Measurements from ENCODE around the gene MEGF6. TPM values are rescaled to one million over a fixed set of nuclear protein-coding genes. Genes with fewer than 3 reads are reported as not detected.
A peak's percentile ranks its signal among the peaks of the same experiment; 100 is the strongest.

Gene MEGF6
- total and polyA plus RNA-seq, 9 donors = 7.7 to 26.7 (median 15.3) TPM

GRCh38 chr1:3453891-3454810 lies 157.2 kb downstream of the MEGF6 start, which contains the start of gene ARHGEF16:
Gene ARHGEF16 (plus strand): TSS chr1:3454665. CDS start chr1:3463085, 8,420 bp downstream.
- 4% methylated on average over 81 of the region's 84 CpGs for WGBS (ENCODE audit: insufficient coverage)
- peak; percentile 34 for DNase-seq
- Histone ChIP-seq H3K36me3 (ENCODE audit: control insufficient read depth, insufficient read depth, low read length) (no peaks in the 10 kb centered on the region), H3K9me3 (replicated peaks; ENCODE audit: control insufficient read depth, low read depth, low read length) (no peaks in the 10 kb centered on the region), H3K27ac (ENCODE audit: low read length) (no peak within 1 kb of the TSS), H3K27me3 (ENCODE audit: control insufficient read depth, insufficient read depth, low read length) (peaks cover 20% of the 10 kb centered on the region), H3K4me3 (ENCODE audit: low read length) (peak within 1 kb of the TSS; percentile 5), H3K4me1 (ENCODE audit: control insufficient read depth, insufficient read depth, low read length) (peaks cover 38% of the 10 kb centered on the region)

- H3K4me1 ChIP-seq (ENCODE audit: control insufficient read depth, insufficient read depth, low read length) = peaks cover 30% of the 10 kb centered on the region
- H3K4me3 ChIP-seq (ENCODE audit: low read length) = no peak overlapping the region
- H3K27me3 ChIP-seq (ENCODE audit: control insufficient read depth, insufficient read depth, low read length) = peaks cover 20% of the 10 kb centered on the region
- H3K9me3 ChIP-seq (replicated peaks; ENCODE audit: control insufficient read depth, low read depth, low read length) = no peaks in the 10 kb centered on the region
- 36% methylated on average over 14 of the region's 18 CpGs for WGBS (ENCODE audit: insufficient coverage)
- DNase-seq = peak; percentile 63
- H3K27ac ChIP-seq (ENCODE audit: low read length) = no peak overlapping the region
- H3K36me3 ChIP-seq (ENCODE audit: control insufficient read depth, insufficient read depth, low read length) = no peaks in the 10 kb centered on the region
These were observed 158.0 kb downstream of the MEGF6 start for GRCh38 chr1:3453203-3453761.

- peaks cover 20% of the 10 kb centered on the region for H3K27me3 ChIP-seq (ENCODE audit: control insufficient read depth, insufficient read depth, low read length)
- no peaks in the 10 kb centered on the region for H3K9me3 ChIP-seq (replicated peaks; ENCODE audit: control insufficient read depth, low read depth, low read length)
- WGBS (ENCODE audit: insufficient coverage) = 55% methylated on average over 5 of the region's 5 CpGs
- peaks cover 26% of the 10 kb centered on the region for H3K4me1 ChIP-seq (ENCODE audit: control insufficient read depth, insufficient read depth, low read length)
- H3K4me3 ChIP-seq (ENCODE audit: low read length) = no peak overlapping the region
- no peak for DNase-seq
- H3K36me3 ChIP-seq (ENCODE audit: control insufficient read depth, insufficient read depth, low read length) = no peaks in the 10 kb centered on the region
- no peak overlapping the region for H3K27ac ChIP-seq (ENCODE audit: low read length)
These were observed 158.5 kb downstream of the MEGF6 start for GRCh38 chr1:3452866-3453175.

GRCh38 chr1:3451994-3452865 lies 159.1 kb downstream of the MEGF6 start:
- Histone ChIP-seq H3K4me3 (ENCODE audit: low read length) (no peak overlapping the region), H3K36me3 (ENCODE audit: control insufficient read depth, insufficient read depth, low read length) (no peaks in the 10 kb centered on the region), H3K9me3 (replicated peaks; ENCODE audit: control insufficient read depth, low read depth, low read length) (no peaks in the 10 kb centered on the region), H3K27ac (ENCODE audit: low read length) (no peak overlapping the region), H3K4me1 (ENCODE audit: control insufficient read depth, insufficient read depth, low read length) (peaks cover 20% of the 10 kb centered on the region), H3K27me3 (ENCODE audit: control insufficient read depth, insufficient read depth, low read length) (peaks cover 20% of the 10 kb centered on the region)
- no peak for DNase-seq
- WGBS (ENCODE audit: insufficient coverage) = 79% methylated on average over 14 of the region's 23 CpGs

- H3K4me3 ChIP-seq (ENCODE audit: low read length) = no peak overlapping the region
- peaks cover 20% of the 10 kb centered on the region for H3K27me3 ChIP-seq (ENCODE audit: control insufficient read depth, insufficient read depth, low read length)
- H3K36me3 ChIP-seq (ENCODE audit: control insufficient read depth, insufficient read depth, low read length) = no peaks in the 10 kb centered on the region
- peaks cover 13% of the 10 kb centered on the region for H3K4me1 ChIP-seq (ENCODE audit: control insufficient read depth, insufficient read depth, low read length)
- DNase-seq = no peak
- H3K27ac ChIP-seq (ENCODE audit: low read length) = no peak overlapping the region
- no peaks in the 10 kb centered on the region for H3K9me3 ChIP-seq (replicated peaks; ENCODE audit: control insufficient read depth, low read depth, low read length)
- 77% methylated on average over 9 of the region's 12 CpGs for WGBS (ENCODE audit: insufficient coverage)
These were observed 160.3 kb downstream of the MEGF6 start for GRCh38 chr1:3450983-3451382.

GRCh38 chr1:3450202-3450863 lies 161.0 kb downstream of the MEGF6 start:
- no peaks in the 10 kb centered on the region for H3K36me3 ChIP-seq (ENCODE audit: control insufficient read depth, insufficient read depth, low read length)
- H3K4me1 ChIP-seq (ENCODE audit: control insufficient read depth, insufficient read depth, low read length) = peaks cover 13% of the 10 kb centered on the region
- H3K9me3 ChIP-seq (replicated peaks; ENCODE audit: control insufficient read depth, low read depth, low read length) = no peaks in the 10 kb centered on the region
- no peak overlapping the region for H3K4me3 ChIP-seq (ENCODE audit: low read length)
- H3K27ac ChIP-seq (ENCODE audit: low read length) = no peak overlapping the region
- no CpG with 5 or more reads among the region's 9 CpGs for WGBS (ENCODE audit: insufficient coverage)
- H3K27me3 ChIP-seq (ENCODE audit: control insufficient read depth, insufficient read depth, low read length) = peaks cover 17% of the 10 kb centered on the region
- DNase-seq = no peak

GRCh38 chr1:3444736-3445135 lies 166.6 kb downstream of the MEGF6 start:
- no peaks in the 10 kb centered on the region for H3K9me3 ChIP-seq (replicated peaks; ENCODE audit: control insufficient read depth, low read depth, low read length)
- H3K27me3 ChIP-seq (ENCODE audit: control insufficient read depth, insufficient read depth, low read length) = peaks cover 22% of the 10 kb centered on the region
- H3K4me1 ChIP-seq (ENCODE audit: control insufficient read depth, insufficient read depth, low read length) = no peaks in the 10 kb centered on the region
- no peak overlapping the region for H3K27ac ChIP-seq (ENCODE audit: low read length)
- H3K4me3 ChIP-seq (ENCODE audit: low read length) = no peak overlapping the region
- WGBS (ENCODE audit: insufficient coverage) = no CpG with 5 or more reads among the region's 10 CpGs
- DNase-seq = no peak
- no peaks in the 10 kb centered on the region for H3K36me3 ChIP-seq (ENCODE audit: control insufficient read depth, insufficient read depth, low read length)

GRCh38 chr1:3444298-3444697 lies 167.0 kb downstream of the MEGF6 start:
- Histone ChIP-seq H3K27ac (ENCODE audit: low read length) (no peak overlapping the region), H3K27me3 (ENCODE audit: control insufficient read depth, insufficient read depth, low read length) (peaks cover 23% of the 10 kb centered on the region), H3K36me3 (ENCODE audit: control insufficient read depth, insufficient read depth, low read length) (no peaks in the 10 kb centered on the region), H3K9me3 (replicated peaks; ENCODE audit: control insufficient read depth, low read depth, low read length) (no peaks in the 10 kb centered on the region), H3K4me3 (ENCODE audit: low read length) (no peak overlapping the region), H3K4me1 (ENCODE audit: control insufficient read depth, insufficient read depth, low read length) (no peaks in the 10 kb centered on the region)
- no peak for DNase-seq
- 76% methylated on average over 6 of the region's 18 CpGs for WGBS (ENCODE audit: insufficient coverage)

GRCh38 chr1:3443807-3444206 lies 167.5 kb downstream of the MEGF6 start:
- DNase-seq = no peak
- peaks cover 26% of the 10 kb centered on the region for H3K27me3 ChIP-seq (ENCODE audit: control insufficient read depth, insufficient read depth, low read length)
- no peak overlapping the region for H3K27ac ChIP-seq (ENCODE audit: low read length)
- no peak overlapping the region for H3K4me3 ChIP-seq (ENCODE audit: low read length)
- H3K36me3 ChIP-seq (ENCODE audit: control insufficient read depth, insufficient read depth, low read length) = no peaks in the 10 kb centered on the region
- H3K4me1 ChIP-seq (ENCODE audit: control insufficient read depth, insufficient read depth, low read length) = no peaks in the 10 kb centered on the region
- no peaks in the 10 kb centered on the region for H3K9me3 ChIP-seq (replicated peaks; ENCODE audit: control insufficient read depth, low read depth, low read length)
- WGBS (ENCODE audit: insufficient coverage) = 78% methylated on average over 3 of the region's 7 CpGs
